HepG2 (cell line): ENCODE measurements around the gene CLIP2. TPM values are rescaled to one million over a fixed set of nuclear protein-coding genes. Genes with fewer than 3 reads are reported as not detected.
A peak's percentile ranks its signal among the peaks of the same experiment; 100 is the strongest.

Source experiments
- CENPT ChIP-seq: sonication (generic); formaldehyde crosslinking; IDR thresholded peaks from 2 replicates; pipeline ENCODE4 v1.8.0; 2022; ENCODE audit warnings: low read depth, mild to moderate bottlenecking, moderate library complexity, missing genetic modification reagents
- ESRRA ChIP-seq: sonication (generic); formaldehyde crosslinking; IDR thresholded peaks from 2 replicates; pipeline ENCODE4 v1.5.1; 2020; ENCODE audit warnings: mild to moderate bottlenecking, low read depth, missing genetic modification reagents
- GFI1 ChIP-seq: sonication (generic); formaldehyde crosslinking; IDR thresholded peaks from 2 replicates; pipeline ENCODE4 v1.5.0; 2020; ENCODE audit warnings: missing genetic modification reagents, mild to moderate bottlenecking, borderline replicate concordance
- MBD4 ChIP-seq: IDR thresholded peaks from 2 replicates; pipeline ENCODE4 v1.6.1; 2012; ENCODE audit warnings: low read length, inconsistent platforms, borderline replicate concordance
- MXD4 ChIP-seq: IDR thresholded peaks from 2 replicates; pipeline ENCODE4 v1.6.1; 2016; ENCODE audit warnings: mild to moderate bottlenecking, missing biosample characterization, missing genetic modification reagents
- ONECUT2 ChIP-seq: sonication (generic); formaldehyde crosslinking; IDR thresholded peaks from 2 replicates; pipeline ENCODE4 v1.4.0; 2020; ENCODE audit warnings: missing genetic modification reagents
- RARA ChIP-seq: IDR thresholded peaks from 2 replicates; pipeline ENCODE4 v1.6.1; 2016; ENCODE audit warnings: missing genetic modification reagents, missing compliant biosample characterization
- RCOR2 ChIP-seq: IDR thresholded peaks from 2 replicates; pipeline ENCODE4 v1.6.1; 2016; ENCODE audit warnings: missing biosample characterization, missing genetic modification reagents
- RFX5 ChIP-seq: IDR thresholded peaks from 2 replicates; pipeline ENCODE4 v1.6.1; 2011; ENCODE audit warnings: low read depth, low read length, improper control_type of control experiment
- SAFB2 ChIP-seq: sonication (generic); formaldehyde crosslinking; IDR thresholded peaks from 2 replicates; pipeline ENCODE4 v1.5.1; 2020; ENCODE audit warnings: missing genetic modification reagents, low read depth, mild to moderate bottlenecking, borderline replicate concordance
- SETDB1 ChIP-seq: sonication (generic); formaldehyde crosslinking; IDR thresholded peaks from 2 replicates; pipeline ENCODE4 v1.5.1; 2020; ENCODE audit warnings: missing genetic modification reagents, mild to moderate bottlenecking, borderline replicate concordance
- SIN3B ChIP-seq: fragments of 150-350 bp; IDR thresholded peaks from 2 replicates; pipeline ENCODE4 v1.6.1; 2014; ENCODE audit warnings: low read length
- SKI ChIP-seq: fragments of 450-650 bp; IDR thresholded peaks from one replicate; pipeline ENCODE4 v1.6.1; 2018; ENCODE audit warnings: mild to moderate bottlenecking; ENCODE audit not compliant: partially characterized antibody
- ZBTB37 ChIP-seq: sonication (generic); formaldehyde crosslinking; IDR thresholded peaks from 2 replicates; pipeline ENCODE4 v1.4.0; 2020; ENCODE audit warnings: mild to moderate bottlenecking, missing genetic modification reagents
- ZFP90 ChIP-seq: sonication (generic); formaldehyde crosslinking; IDR thresholded peaks from 2 replicates; pipeline ENCODE4 v1.8.0; 2022; ENCODE audit warnings: missing genetic modification reagents, mild to moderate bottlenecking, inconsistent platforms, borderline replicate concordance
- ZMAT3 ChIP-seq: sonication (generic); formaldehyde crosslinking; conservative IDR thresholded peaks from 2 replicates; pipeline ENCODE4 v1.7.0; 2021; ENCODE audit warnings: missing genetic modification reagents
- ZNF383 ChIP-seq: sonication (generic); formaldehyde crosslinking; IDR thresholded peaks from 2 replicates; pipeline ENCODE4 v1.4.0; 2020; ENCODE audit warnings: missing genetic modification reagents, mild to moderate bottlenecking, borderline replicate concordance
- ZNF614 ChIP-seq: IDR thresholded peaks from 2 replicates; pipeline ENCODE4 v1.6.1; 2018; ENCODE audit warnings: missing biosample characterization, missing genetic modification reagents, inconsistent platforms, borderline replicate concordance
- polyA plus RNA-seq, 8 experiments: library from polyadenylated mRNA; depleted of rRNA in 3 of 8; stranded (reverse) in 7 of 8; unstranded in 1 of 8; fragments of >200 nt; fragmentation: Illumina TruSeq in 4 of 8; extraction: Trizol in 4 of 8; gene quantifications; 2 replicates each; pipeline versions ENCODE4 v1.2.1 to v1.2.3, GENCODE V29; 2011 to 2016; ENCODE audit warnings: low read depth in 4 of 8, missing spikeins in 1 of 8, mixed read lengths in 1 of 8; ENCODE audit not compliant: insufficient read depth in 1 of 8
- total RNA-seq, 5 experiments: library from RNA; depleted of rRNA; stranded (reverse); fragments of >200 nt; fragmentation: Illumina TruSeq; extraction: Trizol; gene quantifications; 2 replicates each; pipeline ENCODE4 v1.2.3, GENCODE V29; 2016; ENCODE audit warnings: low read depth in 1 of 5
- TF ChIP-seq, protein P1 (sequence below): sonication (generic); formaldehyde crosslinking; IDR thresholded peaks from 2 replicates; pipeline ENCODE4 v1.8.1; 2023; ENCODE audit warnings: mild to moderate bottlenecking, missing genetic modification reagents
- TF ChIP-seq, protein P2 (sequence below): sonication (generic); formaldehyde crosslinking; IDR thresholded peaks from 2 replicates; pipeline ENCODE4 v1.9.0; 2021; ENCODE audit warnings: missing genetic modification reagents, borderline replicate concordance
- TF ChIP-seq, protein P3 (sequence below): sonication (generic); formaldehyde crosslinking; IDR thresholded peaks from 2 replicates; pipeline ENCODE4 v1.4.0; 2020; ENCODE audit warnings: missing genetic modification reagents
- TF ChIP-seq, protein P4 (sequence below): sonication (generic); formaldehyde crosslinking; IDR thresholded peaks from 2 replicates; pipeline ENCODE4 v1.5.0; 2020; ENCODE audit warnings: missing genetic modification reagents

Gene CLIP2
- total and polyA plus RNA-seq, 2 of the 13 experiments (the other 11 are each of a cell fraction or from before 2014, with no cell fraction given): 6.5 to 17.4 TPM

GRCh38 chr7:74453322-74454011, 164.3 kb downstream of the CLIP2 start, which contains the start of gene GTF2IRD1 (continued):
- TF ChIP-seq, protein P1, sequence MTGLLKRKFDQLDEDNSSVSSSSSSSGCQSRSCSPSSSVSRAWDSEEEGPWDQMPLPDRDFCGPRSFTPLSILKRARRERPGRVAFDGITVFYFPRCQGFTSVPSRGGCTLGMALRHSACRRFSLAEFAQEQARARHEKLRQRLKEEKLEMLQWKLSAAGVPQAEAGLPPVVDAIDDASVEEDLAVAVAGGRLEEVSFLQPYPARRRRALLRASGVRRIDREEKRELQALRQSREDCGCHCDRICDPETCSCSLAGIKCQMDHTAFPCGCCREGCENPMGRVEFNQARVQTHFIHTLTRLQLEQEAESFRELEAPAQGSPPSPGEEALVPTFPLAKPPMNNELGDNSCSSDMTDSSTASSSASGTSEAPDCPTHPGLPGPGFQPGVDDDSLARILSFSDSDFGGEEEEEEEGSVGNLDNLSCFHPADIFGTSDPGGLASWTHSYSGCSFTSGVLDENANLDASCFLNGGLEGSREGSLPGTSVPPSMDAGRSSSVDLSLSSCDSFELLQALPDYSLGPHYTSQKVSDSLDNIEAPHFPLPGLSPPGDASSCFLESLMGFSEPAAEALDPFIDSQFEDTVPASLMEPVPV (CRISPR knock-in tag): peak; percentile 8; the same call in 1 of the 2 replicates
- TF ChIP-seq MXD4 (CRISPR knock-in tag) (no peak), SIN3B (no peak), GFI1 (CRISPR knock-in tag) (no peak), ZNF383 (CRISPR knock-in tag) (no peak), CENPT (CRISPR knock-in tag) (no peak), SAFB2 (CRISPR knock-in tag) (no peak), ZNF614 (no peak), ONECUT2 (CRISPR knock-in tag) (no peak), SKI (peak; percentile 11), RARA (CRISPR knock-in tag) (peak; percentile 28; the same call in 1 of the 2 replicates), ZFP90 (CRISPR knock-in tag) (no peak), MBD4 (no peak), ESRRA (CRISPR knock-in tag) (0 out of 2 replicates have a peak, but pooled peaks have one; percentile 23), ZBTB37 (CRISPR knock-in tag) (no peak), RCOR2 (no peak), ZMAT3 (CRISPR knock-in tag) (no peak), RFX5 (no peak), SETDB1 (CRISPR knock-in tag) (no peak)
- TF ChIP-seq, protein P2, sequence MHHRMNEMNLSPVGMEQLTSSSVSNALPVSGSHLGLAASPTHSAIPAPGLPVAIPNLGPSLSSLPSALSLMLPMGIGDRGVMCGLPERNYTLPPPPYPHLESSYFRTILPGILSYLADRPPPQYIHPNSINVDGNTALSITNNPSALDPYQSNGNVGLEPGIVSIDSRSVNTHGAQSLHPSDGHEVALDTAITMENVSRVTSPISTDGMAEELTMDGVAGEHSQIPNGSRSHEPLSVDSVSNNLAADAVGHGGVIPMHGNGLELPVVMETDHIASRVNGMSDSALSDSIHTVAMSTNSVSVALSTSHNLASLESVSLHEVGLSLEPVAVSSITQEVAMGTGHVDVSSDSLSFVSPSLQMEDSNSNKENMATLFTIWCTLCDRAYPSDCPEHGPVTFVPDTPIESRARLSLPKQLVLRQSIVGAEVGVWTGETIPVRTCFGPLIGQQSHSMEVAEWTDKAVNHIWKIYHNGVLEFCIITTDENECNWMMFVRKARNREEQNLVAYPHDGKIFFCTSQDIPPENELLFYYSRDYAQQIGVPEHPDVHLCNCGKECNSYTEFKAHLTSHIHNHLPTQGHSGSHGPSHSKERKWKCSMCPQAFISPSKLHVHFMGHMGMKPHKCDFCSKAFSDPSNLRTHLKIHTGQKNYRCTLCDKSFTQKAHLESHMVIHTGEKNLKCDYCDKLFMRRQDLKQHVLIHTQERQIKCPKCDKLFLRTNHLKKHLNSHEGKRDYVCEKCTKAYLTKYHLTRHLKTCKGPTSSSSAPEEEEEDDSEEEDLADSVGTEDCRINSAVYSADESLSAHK (CRISPR knock-in tag): no peak
- TF ChIP-seq, protein P3, sequence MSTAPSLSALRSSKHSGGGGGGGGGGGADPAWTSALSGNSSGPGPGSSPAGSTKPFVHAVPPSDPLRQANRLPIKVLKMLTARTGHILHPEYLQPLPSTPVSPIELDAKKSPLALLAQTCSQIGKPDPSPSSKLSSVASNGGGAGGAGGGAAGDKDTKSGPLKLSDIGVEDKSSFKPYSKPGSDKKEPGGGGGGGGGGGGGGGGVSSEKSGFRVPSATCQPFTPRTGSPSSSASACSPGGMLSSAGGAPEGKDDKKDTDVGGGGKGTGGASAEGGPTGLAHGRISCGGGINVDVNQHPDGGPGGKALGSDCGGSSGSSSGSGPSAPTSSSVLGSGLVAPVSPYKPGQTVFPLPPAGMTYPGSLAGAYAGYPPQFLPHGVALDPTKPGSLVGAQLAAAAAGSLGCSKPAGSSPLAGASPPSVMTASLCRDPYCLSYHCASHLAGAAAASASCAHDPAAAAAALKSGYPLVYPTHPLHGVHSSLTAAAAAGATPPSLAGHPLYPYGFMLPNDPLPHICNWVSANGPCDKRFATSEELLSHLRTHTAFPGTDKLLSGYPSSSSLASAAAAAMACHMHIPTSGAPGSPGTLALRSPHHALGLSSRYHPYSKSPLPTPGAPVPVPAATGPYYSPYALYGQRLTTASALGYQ: no peak
- TF ChIP-seq, protein P4, sequence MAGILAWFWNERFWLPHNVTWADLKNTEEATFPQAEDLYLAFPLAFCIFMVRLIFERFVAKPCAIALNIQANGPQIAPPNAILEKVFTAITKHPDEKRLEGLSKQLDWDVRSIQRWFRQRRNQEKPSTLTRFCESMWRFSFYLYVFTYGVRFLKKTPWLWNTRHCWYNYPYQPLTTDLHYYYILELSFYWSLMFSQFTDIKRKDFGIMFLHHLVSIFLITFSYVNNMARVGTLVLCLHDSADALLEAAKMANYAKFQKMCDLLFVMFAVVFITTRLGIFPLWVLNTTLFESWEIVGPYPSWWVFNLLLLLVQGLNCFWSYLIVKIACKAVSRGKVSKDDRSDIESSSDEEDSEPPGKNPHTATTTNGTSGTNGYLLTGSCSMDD: no peak
